Dermis microvascular lymphatic vessel endothelial cell (primary cell): ENCODE data around the gene RCSD1. TPM values are rescaled to one million over a fixed set of nuclear protein-coding genes. Genes with fewer than 3 reads are reported as not detected.
"Not testable (repeated sequence)": the region's sequence is repeated elsewhere in the genome, so short reads cannot be mapped to it uniquely, and the experiment has no call there.

Source experiments
- DNase-seq, 2 donors: peaks; one replicate each; pipeline versions ENCODE4 v3.0.0 to v3.0.0-alpha.2; 2010; ENCODE audit warnings: low read depth in 2 of 2
- total RNA-seq: library from RNA; depleted of rRNA; stranded (reverse); fragments of >200 nt; gene quantifications from 2 replicates; pipeline ENCODE4 v1.2.1, GENCODE V29; 2014

Gene RCSD1
- total RNA-seq, 1 donor from 2014 or later = 28.8 TPM

DNA sequence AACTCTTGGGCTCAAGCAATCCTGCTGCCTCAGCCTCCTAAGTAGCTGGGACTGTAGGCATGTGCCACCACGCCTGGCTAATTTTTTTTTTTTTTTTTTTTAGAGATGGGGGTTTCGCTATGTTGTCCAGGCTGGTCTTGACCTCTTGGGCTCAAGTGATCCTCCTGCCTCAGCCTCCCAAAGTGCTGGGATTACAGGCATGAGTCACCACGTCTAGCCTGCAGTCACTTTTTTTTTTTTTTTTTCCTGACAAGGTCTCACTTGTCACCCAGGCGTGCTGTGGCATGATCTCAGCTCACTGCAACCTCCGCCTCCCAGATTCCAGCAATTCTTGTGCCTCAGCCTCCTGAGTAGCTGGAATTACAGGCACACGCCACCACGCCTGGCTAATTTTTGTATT lies 111.1 kb downstream of the RCSD1 start:
- DNase-seq = not testable (repeated sequence)

DNA sequence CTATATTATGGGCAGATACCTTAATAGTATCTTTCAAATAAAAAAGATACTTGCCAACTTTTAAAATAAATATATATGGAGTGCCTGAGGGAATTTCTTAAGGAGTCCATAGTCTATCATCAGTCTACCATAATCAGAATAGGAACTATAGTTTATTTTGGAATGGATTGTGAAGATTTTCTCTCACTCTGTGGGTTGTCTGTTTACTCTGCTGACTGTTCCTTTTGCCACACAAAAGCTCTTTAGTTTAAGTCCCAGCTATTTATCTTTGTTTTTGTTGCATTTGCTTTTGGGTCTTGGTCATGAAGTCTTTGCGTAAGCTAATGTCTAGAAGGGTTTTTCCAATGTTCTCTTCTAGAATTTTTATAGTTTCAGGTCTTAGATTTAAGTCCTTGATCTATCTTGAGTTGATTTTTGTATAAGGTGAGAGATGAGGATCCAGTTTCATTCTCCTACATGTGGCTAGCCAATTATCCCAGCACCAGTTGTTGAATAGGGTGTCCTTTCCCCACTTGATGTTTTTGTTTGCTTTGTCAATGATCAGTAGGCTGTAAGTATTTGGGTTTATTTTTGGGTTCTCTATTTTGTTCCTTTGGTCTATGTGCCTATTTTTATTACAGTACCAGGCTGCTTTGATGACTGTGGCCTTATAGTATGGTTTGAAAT lies 112.5 kb downstream of the RCSD1 start:
- DNase-seq = not testable (repeated sequence)

DNA sequence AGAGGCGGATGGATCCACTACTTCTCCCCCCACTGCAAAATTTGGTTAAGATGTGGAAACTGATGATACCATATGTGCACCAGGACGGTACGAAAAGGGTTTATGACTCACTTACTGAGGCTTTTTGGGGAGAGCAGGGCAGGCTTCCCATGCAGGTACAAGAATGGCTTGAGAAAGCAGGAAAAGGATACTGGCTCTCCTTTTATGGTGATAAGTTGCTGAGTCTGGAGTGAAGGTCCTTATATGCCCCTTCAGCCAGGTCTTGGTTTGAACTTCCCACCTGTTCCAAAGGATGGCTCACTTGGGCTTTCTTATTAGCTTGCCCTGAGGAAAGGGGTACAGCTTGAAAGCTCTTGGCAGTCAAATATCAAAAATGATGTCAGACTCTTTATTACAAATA lies 114.9 kb downstream of the RCSD1 start:
- no peak for DNase-seq

DNA sequence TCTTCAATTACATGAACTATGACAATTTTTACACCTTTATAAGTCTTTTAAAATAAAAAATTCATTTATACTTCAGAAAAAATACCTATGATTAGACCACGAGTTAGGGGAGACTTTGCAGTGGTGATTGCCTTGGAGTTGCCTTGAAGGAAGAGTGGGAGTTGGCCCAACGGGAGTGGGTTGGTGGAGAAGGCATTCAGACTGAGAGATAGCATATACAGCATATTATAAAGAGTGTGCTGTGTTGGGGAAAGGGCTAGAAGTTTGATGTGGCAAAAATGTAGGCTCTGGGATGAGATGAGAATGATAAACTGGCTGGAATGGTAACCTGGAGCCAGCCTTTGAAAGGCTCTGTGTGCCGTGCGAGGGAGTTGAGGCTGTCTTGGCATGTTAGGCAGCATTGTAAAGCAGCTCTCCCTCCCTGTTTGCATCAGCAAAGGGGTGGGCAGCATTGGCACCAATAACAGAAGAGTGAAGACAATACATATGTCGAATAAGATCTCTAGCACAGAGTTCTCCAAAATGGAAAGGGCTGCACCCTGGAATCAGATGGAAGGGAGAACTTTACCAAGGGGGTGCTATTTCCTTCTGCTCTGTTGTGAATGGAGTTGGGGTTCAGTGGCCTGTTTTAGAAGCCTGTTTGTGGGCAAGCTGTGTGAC lies 116.1 kb downstream of the RCSD1 start:
- no peak for DNase-seq

DNA sequence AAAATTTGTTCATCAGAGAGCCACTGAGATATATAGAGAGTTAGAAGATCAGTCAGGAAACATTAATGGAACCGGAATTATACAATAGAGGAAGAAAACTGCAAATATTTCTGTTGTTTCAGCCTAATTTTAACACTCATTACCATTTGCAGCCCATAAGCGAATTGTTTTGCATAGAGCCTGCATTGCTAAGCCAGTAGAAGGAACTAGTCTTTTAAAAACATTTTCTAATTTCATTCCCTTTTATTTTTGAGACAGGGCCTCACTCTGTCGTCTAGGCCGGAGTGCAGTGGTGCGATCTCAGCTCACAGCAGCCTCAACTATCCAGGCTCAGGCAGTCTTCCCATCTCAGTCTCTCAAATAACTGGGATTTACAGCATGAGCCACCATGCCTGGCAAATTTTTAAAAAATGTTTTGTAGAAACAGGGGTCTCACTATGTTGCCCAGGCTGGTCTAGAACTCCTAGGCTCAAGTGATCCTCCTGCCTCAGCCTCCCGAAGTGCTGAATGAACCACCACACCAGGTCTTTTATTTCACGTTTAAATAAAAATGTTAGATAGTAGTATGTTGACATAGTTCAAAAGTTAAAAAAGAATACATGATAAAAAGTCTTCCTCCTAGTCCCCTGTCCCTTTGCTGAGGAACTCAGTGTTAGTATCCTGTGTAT lies 117.1 kb downstream of the RCSD1 start:
- no peak for DNase-seq

DNA sequence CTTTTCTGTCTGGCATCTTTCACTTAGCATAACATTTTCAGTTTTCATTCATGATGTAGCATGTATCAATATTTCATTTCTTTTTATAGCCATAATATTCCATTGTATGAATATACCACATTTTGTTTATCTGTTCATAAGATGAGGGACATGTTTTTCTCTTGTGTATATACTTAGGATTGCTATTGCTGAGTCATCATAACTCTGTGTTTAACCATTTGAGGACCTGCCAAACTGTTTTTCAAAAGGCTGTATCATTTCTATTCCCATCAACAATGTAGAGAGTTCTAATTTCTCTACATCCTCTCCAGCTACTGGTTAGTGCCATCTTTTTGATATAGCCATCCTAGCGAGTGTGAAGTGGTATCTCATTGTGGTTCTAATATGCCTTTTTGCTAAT lies 118.0 kb downstream of the RCSD1 start:
- DNase-seq = no peak

DNA sequence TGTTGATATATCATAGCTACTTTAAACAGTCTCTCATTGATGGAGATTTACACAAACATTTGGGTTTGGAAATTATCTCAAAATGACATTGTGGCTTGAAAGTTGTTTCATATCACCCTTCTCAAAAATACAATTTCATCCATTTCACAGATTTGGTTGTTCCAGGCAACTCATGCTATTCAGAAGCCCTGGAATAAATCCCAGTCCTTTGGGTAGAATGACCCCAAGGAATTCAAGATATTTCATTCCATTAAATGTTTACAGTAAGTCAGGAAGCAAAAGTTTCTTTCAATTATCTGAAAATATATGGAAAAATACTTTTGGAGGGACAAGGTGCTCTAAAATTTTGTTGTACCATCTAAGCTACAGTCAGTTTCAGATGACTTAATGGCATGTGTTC lies 118.9 kb downstream of the RCSD1 start:
- no peak for DNase-seq

DNA sequence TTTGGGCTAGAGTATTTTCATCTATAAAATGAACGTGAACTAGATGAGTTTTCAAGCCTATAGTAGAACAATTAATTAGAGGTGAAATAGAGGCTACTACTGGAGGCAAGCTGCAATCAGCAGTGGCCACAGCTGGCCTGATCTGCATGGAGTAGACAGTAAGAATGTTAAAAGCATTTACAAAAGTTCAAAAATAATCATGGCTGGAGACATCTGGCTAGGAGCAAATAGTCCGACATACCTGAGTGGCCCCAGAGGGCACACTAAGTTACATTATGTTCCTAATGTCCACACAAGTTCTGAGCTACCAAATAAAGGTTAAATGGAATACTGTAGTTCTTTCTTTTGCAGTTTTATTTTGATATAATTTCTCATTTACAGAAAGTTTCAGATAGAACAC lies 119.7 kb downstream of the RCSD1 start:
- no peak for DNase-seq

DNA sequence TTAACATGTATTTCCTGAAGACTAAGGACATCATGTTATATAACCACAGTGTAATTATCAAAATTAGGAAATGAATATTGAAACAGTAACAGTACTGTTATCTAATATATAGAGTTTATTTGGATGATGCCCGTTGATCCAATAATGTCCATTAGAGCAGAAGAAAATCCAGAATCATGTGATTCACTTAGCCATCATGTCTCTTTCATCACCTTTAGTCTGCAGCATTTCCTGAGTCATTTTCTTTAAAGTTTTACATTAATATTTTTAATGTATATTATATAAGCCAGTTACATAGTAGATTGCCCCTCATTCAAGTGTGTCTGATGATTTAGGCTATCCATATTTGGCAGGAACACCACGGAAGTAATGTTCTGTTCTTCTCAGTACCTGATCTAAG lies 120.6 kb downstream of the RCSD1 start:
- DNase-seq = no peak

DNA sequence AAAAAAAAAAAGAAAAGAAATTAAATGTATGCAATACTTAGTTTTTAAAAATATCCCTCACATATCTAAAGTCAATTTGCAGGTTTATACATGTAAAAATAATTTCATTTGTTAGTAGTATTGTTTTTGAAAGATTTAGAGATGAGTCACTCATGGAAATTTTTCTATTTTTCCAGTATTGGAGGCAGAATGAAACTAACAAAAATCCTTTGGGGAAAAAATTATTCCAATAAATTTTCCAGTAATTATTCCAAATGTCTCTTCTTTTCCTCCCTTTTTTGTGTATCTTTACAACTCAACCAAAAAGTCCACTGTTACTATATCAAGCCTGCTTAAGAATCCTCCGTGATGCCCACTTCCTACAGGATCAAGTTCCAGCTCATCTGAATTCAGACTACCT lies 121.6 kb downstream of the RCSD1 start:
- no peak for DNase-seq

DNA sequence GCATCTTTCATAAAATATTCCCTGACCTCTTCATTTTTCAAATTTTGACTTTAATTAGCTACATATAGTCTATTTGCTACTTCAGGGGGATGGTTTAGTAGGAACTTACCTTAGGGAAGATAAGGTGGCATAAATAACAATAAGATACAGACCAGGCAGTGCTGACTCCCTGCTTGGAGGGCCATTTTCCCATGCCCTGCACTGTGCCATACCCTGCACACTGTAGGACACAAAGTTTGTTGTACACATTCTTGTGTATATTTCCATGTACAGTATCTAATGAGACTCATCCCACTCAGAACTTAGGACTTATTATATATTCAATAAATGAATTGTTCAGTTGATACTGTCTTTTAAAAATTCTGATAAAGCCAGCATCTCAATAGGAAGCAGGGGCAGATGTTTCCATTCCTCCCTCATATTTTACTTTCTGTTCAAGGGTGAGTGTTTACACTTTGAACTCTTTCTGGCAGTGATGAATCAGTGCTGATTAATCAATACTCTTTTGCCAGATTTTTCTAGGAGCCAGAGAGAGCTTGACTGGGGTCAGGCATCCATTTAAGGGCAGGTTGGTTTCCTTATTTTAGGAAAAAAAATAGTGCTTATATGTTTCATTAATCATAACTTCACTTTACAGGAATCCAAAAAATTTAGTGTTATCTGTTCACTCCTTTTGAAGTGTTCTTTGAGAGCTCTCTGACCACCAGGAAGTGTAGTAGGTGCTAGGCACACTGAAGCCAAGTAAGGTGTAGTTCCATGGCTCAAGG lies 122.4 kb downstream of the RCSD1 start:
- no peak for DNase-seq

DNA sequence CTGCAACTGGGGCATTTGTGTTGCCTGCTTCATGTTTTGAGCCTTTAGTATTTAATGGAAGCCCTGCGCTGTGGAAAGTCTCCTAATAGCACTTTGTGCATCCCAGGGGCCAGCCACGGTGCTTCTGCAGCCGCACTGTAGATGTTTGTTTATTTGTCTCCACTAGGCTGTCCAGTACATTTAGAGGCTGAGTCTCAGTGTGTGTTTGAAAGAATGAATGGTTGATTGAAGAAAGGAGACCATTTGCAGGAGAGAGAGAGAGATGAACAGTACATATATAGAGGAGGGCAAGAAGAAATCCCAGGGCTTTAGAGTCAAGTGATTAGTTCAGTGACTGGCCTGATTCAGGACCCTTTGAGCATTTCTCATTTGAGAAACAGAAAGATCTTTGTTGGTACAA lies 125.6 kb downstream of the RCSD1 start:
- DNase-seq = no peak

Other genes starting within 250 kb of the RCSD1 start
- under 0.01 and 0.13 TPM in 2 replicates for gene CD247, start 111.7 kb upstream of the RCSD1 start, total RNA-seq
- 31.6 and 43.9 TPM in 2 replicates for gene CREG1, start 76.5 kb upstream of the RCSD1 start, total RNA-seq
- 99.5 and 107 TPM in 2 replicates for gene MPZL1, start 91.8 kb downstream of the RCSD1 start, total RNA-seq